SK-N-SH (cell line): Measurements from ENCODE around the gene SSPN. TPM values are rescaled to one million over a fixed set of nuclear protein-coding genes. Genes with fewer than 3 reads are reported as not detected.
A peak's percentile ranks its signal among the peaks of the same experiment; 100 is the strongest.

Source experiments
- CTCF ChIA-PET: fragments of 300-600, 350-600 bp; formaldehyde crosslinking; extraction: SDS; loops from one replicate; lab custom pipeline; 2021; lab: Yijun Ruan, JAX
- POLR2A ChIA-PET: fragments of 350-600 bp; sonication (Branson Sonifier 250); formaldehyde crosslinking; extraction: SDS; loops from one replicate; lab custom pipeline; 2020; ENCODE audit warnings: antibody characterized with exemption, inconsistent platforms; lab: Yijun Ruan, JAX
- DNase-seq: peaks from one replicate; pipeline ENCODE4 v3.0.0; 2012
- H2AFZ ChIP-seq: fragments of 200-600 bp; sonication (generic); 2 replicates; pipeline ENCODE4 v1.8.1; 2016; ENCODE audit warnings: antibody characterized with exemption, mild to moderate bottlenecking, low read depth
- H3F3A ChIP-seq: fragments of 200-600 bp; sonication (generic); replicated peaks from 2 replicates; pipeline ENCODE3; 2016; ENCODE audit warnings: antibody characterized with exemption, mild to moderate bottlenecking; ENCODE audit not compliant: insufficient read depth
- H3K27ac ChIP-seq, 2 experiments: fragments of 200-500 bp in 1 of 2; fragments of 200-600 bp in 1 of 2; sonication (Bioruptor generic) in 1 of 2; sonication (generic), shearing (Covaris generic) in 1 of 2; 2 replicates each; pipeline versions ENCODE4 v1.5.1 to v1.6.1; 2014 to 2016; ENCODE audit warnings: low read depth in 2 of 2, inconsistent platforms in 1 of 2, low read length in 1 of 2, mild to moderate bottlenecking in 1 of 2, mixed read lengths in 1 of 2
- H3K27me3 ChIP-seq: fragments of 200-600 bp; sonication (generic), shearing (Covaris generic); 2 replicates; pipeline ENCODE4 v1.6.1; 2016; ENCODE audit warnings: mixed run types; ENCODE audit not compliant: insufficient read depth
- H3K36me3 ChIP-seq, 2 experiments: fragments of 200-500 bp in 1 of 2; fragments of 200-600 bp in 1 of 2; sonication (Bioruptor generic) in 1 of 2; sonication (generic) in 1 of 2; replicated peaks in 1 of 2; 2 replicates each; pipeline versions ENCODE3 to v1.5.1; 2014 to 2016; ENCODE audit warnings: low read length in 1 of 2, mild to moderate bottlenecking in 1 of 2; ENCODE audit not compliant: insufficient read depth in 2 of 2, control insufficient read depth in 1 of 2
- H3K4me1 ChIP-seq, 2 experiments: fragments of 200-500 bp in 1 of 2; fragments of 200-600 bp in 1 of 2; sonication (Bioruptor generic) in 1 of 2; sonication (generic), shearing (Covaris generic) in 1 of 2; 2 replicates each; pipeline versions ENCODE4 v1.5.1 to v1.6.1; 2014 to 2016; ENCODE audit warnings: low read depth in 1 of 2, low read length in 1 of 2, mixed run types in 1 of 2; ENCODE audit not compliant: insufficient read depth in 2 of 2, control insufficient read depth in 1 of 2
- H3K4me2 ChIP-seq: fragments of 200-600 bp; sonication (generic), shearing (Covaris generic); 2 replicates; pipeline ENCODE4 v1.6.1; 2017; ENCODE audit warnings: mixed run types
- H3K4me3 ChIP-seq, 2 experiments: fragments of 200-500 bp in 1 of 2; fragments of 200-600 bp in 1 of 2; sonication (Bioruptor generic) in 1 of 2; sonication (generic), shearing (Covaris generic) in 1 of 2; 2 replicates each; pipeline versions ENCODE4 v1.5.1 to v1.8.1; 2014 to 2016; ENCODE audit warnings: low read depth in 2 of 2, inconsistent platforms in 1 of 2, low read length in 1 of 2, mild to moderate bottlenecking in 1 of 2, mixed read lengths in 1 of 2, moderate library complexity in 1 of 2
- H3K79me2 ChIP-seq: fragments of 200-600 bp; sonication (generic); 2 replicates; pipeline ENCODE4 v1.8.1; 2017; ENCODE audit warnings: mild to moderate bottlenecking; ENCODE audit not compliant: insufficient read depth
- H3K9ac ChIP-seq: fragments of 200-600 bp; sonication (generic); 2 replicates; pipeline ENCODE4 v1.6.1; 2017; ENCODE audit warnings: mixed run types
- H3K9me2 ChIP-seq: fragments of 200-600 bp; sonication (generic); 2 replicates; pipeline ENCODE4 v1.6.1; 2017; ENCODE audit warnings: mixed run types
- H3K9me3 ChIP-seq: fragments of 200-600 bp; sonication (generic); 2 replicates; pipeline ENCODE4 v1.6.1; 2017; ENCODE audit warnings: mixed run types, mild to moderate bottlenecking, moderate library complexity
- H4K20me1 ChIP-seq: fragments of 200-600 bp; sonication (generic); 2 replicates; pipeline ENCODE4 v1.6.1; 2017; ENCODE audit warnings: mild to moderate bottlenecking, mixed run types; ENCODE audit not compliant: insufficient read depth
- CHD2 ChIP-seq: fragments of 150-350 bp; IDR thresholded peaks from 2 replicates; pipeline ENCODE4 v1.6.1; 2018; ENCODE audit warnings: low read length; ENCODE audit not compliant: partially characterized antibody
- EP300 ChIP-seq, 2 experiments: IDR thresholded peaks; 2 replicates each; pipeline versions ENCODE4 v1.4.0 to v1.6.1; 2012; ENCODE audit warnings: borderline replicate concordance in 1 of 2, low read depth in 1 of 2, low read length in 1 of 2
- EZH2phosphoT487 ChIP-seq: fragments of 200-600 bp; sonication (generic); IDR thresholded peaks from 2 replicates; pipeline ENCODE4 v1.6.1; 2017; ENCODE audit warnings: low read depth, mixed run types, mild to moderate bottlenecking, antibody characterized with exemption, moderate library complexity, borderline replicate concordance
- FOSL2 ChIP-seq: IDR thresholded peaks from 2 replicates; pipeline ENCODE4 v1.4.0; 2012; ENCODE audit warnings: low read depth, mild to moderate bottlenecking, moderate library complexity, borderline replicate concordance
- GABPA ChIP-seq: IDR thresholded peaks from 2 replicates; pipeline ENCODE4 v1.4.0; 2012; ENCODE audit warnings: low read depth, mild to moderate bottlenecking
- JUND ChIP-seq: IDR thresholded peaks from 2 replicates; pipeline ENCODE4 v1.4.0; 2012
- MEF2A ChIP-seq: IDR thresholded peaks from 2 replicates; pipeline ENCODE4 v1.4.0; 2012; ENCODE audit warnings: low read depth, borderline replicate concordance
- MXI1 ChIP-seq: IDR thresholded peaks from 2 replicates; pipeline ENCODE4 v1.6.1; 2012; ENCODE audit warnings: mild to moderate bottlenecking, low read depth, low read length, improper control_type of control experiment
- NRF1 ChIP-seq: IDR thresholded peaks from 2 replicates; pipeline ENCODE4 v1.6.1; 2012; ENCODE audit warnings: low read depth, mild to moderate bottlenecking, low read length
- RFX5 ChIP-seq: IDR thresholded peaks from 2 replicates; pipeline ENCODE4 v1.6.1; 2012; ENCODE audit warnings: mild to moderate bottlenecking, improper control_type of control experiment, low read length
- RXRA ChIP-seq: IDR thresholded peaks from 2 replicates; pipeline ENCODE4 v1.4.0; 2012; ENCODE audit warnings: low read depth, mild to moderate bottlenecking, borderline replicate concordance
- SMC3 ChIP-seq: IDR thresholded peaks from 2 replicates; pipeline ENCODE4 v1.6.1; 2012; ENCODE audit warnings: low read depth, low read length, improper control_type of control experiment
- TAF1 ChIP-seq: IDR thresholded peaks from 2 replicates; pipeline ENCODE4 v1.6.1; 2012; ENCODE audit warnings: low read depth, mild to moderate bottlenecking, low read length, moderate library complexity, borderline replicate concordance
- TCF12 ChIP-seq: IDR thresholded peaks from 2 replicates; pipeline ENCODE4 v1.4.0; 2012
- TEAD4 ChIP-seq: IDR thresholded peaks from 2 replicates; pipeline ENCODE4 v1.4.0; 2012; ENCODE audit warnings: mild to moderate bottlenecking, borderline replicate concordance; ENCODE audit not compliant: insufficient read depth
- USF2 ChIP-seq: fragments of 150-350 bp; IDR thresholded peaks from 2 replicates; pipeline ENCODE4 v1.6.1; 2017; ENCODE audit warnings: antibody characterized with exemption, low read length, low read depth, borderline replicate concordance
- ZBTB33 ChIP-seq: IDR thresholded peaks from 2 replicates; pipeline ENCODE4 v1.4.0; 2012; ENCODE audit warnings: low read depth, borderline replicate concordance
- WGBS: methylation state at CpG from one replicate; pipeline ENCODE4 v1.1.6; 2017; ENCODE audit warnings: low lambda C conversion rate; 5-methylcytosine and 5-hydroxymethylcytosine counted together
- polyA plus RNA-seq, 3 experiments: library from polyadenylated mRNA; depleted of rRNA; stranded (reverse); fragments of >200 nt; gene quantifications; 2 replicates each; pipeline ENCODE4 v1.2.3, GENCODE V29; 2012
- TF ChIP-seq, protein P1 (sequence below): fragments of 150-350 bp; IDR thresholded peaks from 2 replicates; pipeline ENCODE4 v1.6.1; 2016; ENCODE audit warnings: mild to moderate bottlenecking, low read depth, low read length

SSPN gene
- polyA plus RNA-seq, 1 of the 3 experiments (the other 2 are of a cell fraction), result 5.9 TPM

GRCh38 chr12:26269562-26270284, 74.3 kb downstream of the SSPN start:
- no peak for TF ChIP-seq TAF1
- no peak for TF ChIP-seq TCF12
- TF ChIP-seq FOSL2, result no peak
- TF ChIP-seq USF2, result no peak
- no peak for TF ChIP-seq ZBTB33
- no peak for TF ChIP-seq MEF2A
- no peak for TF ChIP-seq EP300 (IDR thresholded peaks at IDR 0.05; ENCODE audit: borderline replicate concordance in 1 of 2, low read depth in 1 of 2, low read length in 1 of 2)
- TF ChIP-seq GABPA, result no peak
- no peak for TF ChIP-seq MXI1
- Histone ChIP-seq H3K9me2 (no peaks in the 10 kb centered on the region), H4K20me1 (no peaks in the 10 kb centered on the region), H3K27ac (peak overlapping the region in 1 of 2 experiments; percentile 45; a peak in 1 of 4 replicates), H3K27me3 (no peaks in the 10 kb centered on the region), H3K36me3 (no peaks in the 10 kb centered on the region), H2AFZ (no peak overlapping the region), H3K79me2 (no peaks in the 10 kb centered on the region), H3K9me3 (no peaks in the 10 kb centered on the region), H3K4me1 (peaks cover 8 to 30% of the 10 kb centered on the region in 2 experiments; a peak in 2 of 4 replicates), H3K4me3 (no peak overlapping the region), H3K4me2 (no peak overlapping the region), H3F3A (peaks cover 12% of the 10 kb centered on the region), H3K9ac (no peak overlapping the region)
- 95% methylated on average over 8 of the region's 8 CpGs for WGBS
- ChIA-PET CTCF (interaction anchor here (0.8 kb wide), 1 partner anchor 8 kb away, joined by 3 read pairs; no protein-coding TSS in a partner anchor), POLR2A (no interaction called here)
- no peak for DNase-seq

GRCh38 chr12:26271024-26271423, 75.7 kb downstream of the SSPN start:
- Histone ChIP-seq H3K4me3 (no peak overlapping the region), H3K27me3 (no peaks in the 10 kb centered on the region), H3K36me3 (no peaks in the 10 kb centered on the region), H3K4me2 (0 out of 2 replicates have a peak overlapping the region, but pooled peaks have one; percentile 4), H2AFZ (no peak overlapping the region), H3K4me1 (peaks cover 10 to 42% of the 10 kb centered on the region in 2 experiments; a peak in 3 of 4 replicates), H3F3A (peaks cover 20% of the 10 kb centered on the region), H3K9ac (peak overlapping the region; percentile 30; the same call in 1 of the 2 replicates), H3K27ac (peak overlapping the region in 1 of 2 experiments; percentile 57; a peak in 2 of 4 replicates), H3K79me2 (no peaks in the 10 kb centered on the region), H4K20me1 (no peaks in the 10 kb centered on the region), H3K9me3 (no peaks in the 10 kb centered on the region), H3K9me2 (no peaks in the 10 kb centered on the region)
- POLR2A ChIA-PET, result no interaction called here
- WGBS, result 55% methylated on average over 2 of the region's 2 CpGs
- TF ChIP-seq SMC3 (no peak), RXRA (no peak), FOSL2 (0 out of 2 replicates have a peak, but pooled peaks have one; percentile 12), RFX5 (no peak), NRF1 (no peak), USF2 (no peak), TEAD4 (no peak), JUND (0 out of 2 replicates have a peak, but pooled peaks have one; percentile 10), EZH2phosphoT487 (no peak), CHD2 (no peak)
- TF ChIP-seq, protein P1, sequence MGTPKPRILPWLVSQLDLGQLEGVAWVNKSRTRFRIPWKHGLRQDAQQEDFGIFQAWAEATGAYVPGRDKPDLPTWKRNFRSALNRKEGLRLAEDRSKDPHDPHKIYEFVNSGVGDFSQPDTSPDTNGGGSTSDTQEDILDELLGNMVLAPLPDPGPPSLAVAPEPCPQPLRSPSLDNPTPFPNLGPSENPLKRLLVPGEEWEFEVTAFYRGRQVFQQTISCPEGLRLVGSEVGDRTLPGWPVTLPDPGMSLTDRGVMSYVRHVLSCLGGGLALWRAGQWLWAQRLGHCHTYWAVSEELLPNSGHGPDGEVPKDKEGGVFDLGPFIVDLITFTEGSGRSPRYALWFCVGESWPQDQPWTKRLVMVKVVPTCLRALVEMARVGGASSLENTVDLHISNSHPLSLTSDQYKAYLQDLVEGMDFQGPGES, result no peak
- CTCF ChIA-PET, result no interaction called here
- DNase-seq, result no peak
